Measurements from ENCODE around the gene ASB10. TPM values are rescaled to one million over a fixed set of nuclear protein-coding genes. Genes with fewer than 3 reads are reported as not detected.

The ASB10 gene
- total and polyA plus RNA-seq, 2 of the 13 experiments (the other 11 are each of a cell fraction or from before 2014, with no cell fraction given), result not detected

GRCh38 chr7:151226875-151227782 is 40.1 kb upstream of the ASB10 start, which contains the start of gene ABCF2 (continued):
- TF ChIP-seq ZBTB3 (CRISPR knock-in tag; IDR thresholded peaks at IDR 0.05; ENCODE audit: borderline replicate concordance, low read depth) (0 out of 2 replicates have a peak, but pooled peaks have one; percentile 19), CTCF (CRISPR knock-in tag; IDR thresholded peaks at IDR 0.05) (peak; percentile 40), ZNF768 (CRISPR knock-in tag; IDR thresholded peaks at IDR 0.05) (no peak), PRDM15 (CRISPR knock-in tag; IDR thresholded peaks at IDR 0.05) (no peak), ZNF230 (CRISPR knock-in tag; IDR thresholded peaks at IDR 0.05) (no peak), GPBP1L1 (CRISPR knock-in tag; IDR thresholded peaks at IDR 0.05) (no peak), NR2F2 (IDR thresholded peaks at IDR 0.05; ENCODE audit: borderline replicate concordance, low read depth) (no peak), HOXA9 (CRISPR knock-in tag; IDR thresholded peaks at IDR 0.05; ENCODE audit: borderline replicate concordance) (no peak), SUZ12 (IDR thresholded peaks at IDR 0.05; ENCODE audit: low read depth, low read length) (peak; percentile 79), ZNF574 (CRISPR knock-in tag; IDR thresholded peaks at IDR 0.05) (peak; percentile 97), ZNF678 (CRISPR knock-in tag; IDR thresholded peaks at IDR 0.05) (no peak), ZC3H4 (CRISPR knock-in tag; IDR thresholded peaks at IDR 0.05; ENCODE audit: borderline replicate concordance) (no peak), ZMAT3 (CRISPR knock-in tag; conservative IDR thresholded peaks at IDR 0.05) (no peak), SIX4 (CRISPR knock-in tag; IDR thresholded peaks at IDR 0.05) (peak; percentile 50; the same call in 1 of the 2 replicates), ZBTB1 (CRISPR knock-in tag; IDR thresholded peaks at IDR 0.05; ENCODE audit: borderline replicate concordance) (no peak), PPARG (CRISPR knock-in tag; conservative IDR thresholded peaks at IDR 0.05) (no peak), MXD1 (CRISPR knock-in tag; IDR thresholded peaks at IDR 0.05) (peak; percentile 17; the same call in 1 of the 2 replicates), GABPB1 (CRISPR knock-in tag; IDR thresholded peaks at IDR 0.05) (peak; percentile 90), SSRP1 (CRISPR knock-in tag; IDR thresholded peaks at IDR 0.05) (no peak)
